Activated B cell treated with CpG ODN at 0.5 μM for 24 hours (primary cell): ENCODE results near the gene ADGRB2. TPM values are rescaled to one million over a fixed set of nuclear protein-coding genes. Genes with fewer than 3 reads are reported as not detected.

ENCODE experiments used
- ATAC-seq: fragments of 200-7000 bp; cut with Tn5 transposase; one replicate; pipeline ENCODE4 v1.10.0; 2021; ENCODE audit warnings: low read depth, mild to moderate bottlenecking, moderate library complexity
- CTCF ChIA-PET: fragments of 350-600 bp; sonication (Branson Sonifier 250); formaldehyde crosslinking; loops from one replicate; lab custom pipeline; 2021; ENCODE audit warnings: antibody characterized with exemption; lab: Charles Lee
- POLR2A ChIA-PET: fragments of 350-600 bp; sonication (Branson Sonifier 250); formaldehyde crosslinking; loops from one replicate; lab custom pipeline; 2021; ENCODE audit warnings: antibody characterized with exemption; lab: Charles Lee
- DNase-seq: peaks from one replicate; pipeline ENCODE4 v3.0.0; 2022
- H3K27ac Mint-ChIP-seq: one replicate; pipeline ENCODE4 v1.8.0; 2020; ENCODE audit warnings: mixed read lengths
- H3K27me3 Mint-ChIP-seq: one replicate; pipeline ENCODE4 v1.8.0; 2021; ENCODE audit warnings: mixed read lengths
- H3K36me3 Mint-ChIP-seq: one replicate; pipeline ENCODE4 v1.8.0; 2021; ENCODE audit warnings: low read depth, mixed read lengths
- H3K4me1 Mint-ChIP-seq: one replicate; pipeline ENCODE4 v1.8.0; 2021; ENCODE audit warnings: mixed read lengths
- H3K4me3 Mint-ChIP-seq: one replicate; pipeline ENCODE4 v1.8.0; 2020; ENCODE audit warnings: mild to moderate bottlenecking, mixed read lengths
- H3K9me3 Mint-ChIP-seq: one replicate; pipeline ENCODE4 v1.8.0; 2020; ENCODE audit warnings: mixed read lengths
- CTCF ChIP-seq: fragments of 200-600 bp; IDR thresholded peaks from one replicate; pipeline ENCODE4 v1.8.0; 2022; ENCODE audit warnings: antibody characterized with exemption, mild to moderate bottlenecking
- intact Hi-C: fragments of 100-400 bp; cut with micrococcal nuclease; formaldehyde crosslinking; loops from one replicate; pipeline ENCODE4 v1.15.1; 2024
- total RNA-seq: library from RNA; stranded (reverse); gene quantifications from 2 replicates; pipeline ENCODE4 v1.2.3, GENCODE V29; 2022

Gene ADGRB2
- total RNA-seq, 1 donor from 2014 or later: 6.3 TPM

DNA sequence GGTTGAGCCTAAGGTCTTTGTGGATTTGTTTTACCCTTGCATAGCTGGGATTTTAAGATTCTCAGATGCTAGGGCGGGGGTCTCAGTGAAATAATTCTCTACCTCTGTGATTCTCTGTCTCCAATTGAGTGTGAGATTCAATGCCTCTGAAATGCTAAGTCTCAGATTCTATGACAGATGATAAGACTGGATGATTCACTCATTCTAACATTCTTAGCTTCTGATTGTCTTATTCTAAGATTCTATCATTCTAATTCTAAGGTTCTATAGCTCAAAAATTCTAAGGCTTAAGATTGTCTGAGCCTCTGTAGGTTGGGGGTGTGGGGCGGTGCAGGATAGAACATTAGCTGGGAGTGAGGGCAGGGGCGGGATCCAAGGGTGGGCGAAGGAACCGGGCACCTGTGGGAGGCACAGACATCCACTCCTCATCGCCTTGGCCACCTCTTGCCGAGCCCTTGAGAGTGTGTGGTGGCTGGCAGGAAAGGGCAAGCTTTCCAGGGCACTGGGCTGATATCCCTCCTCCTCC, 29.5 kb downstream of the ADGRB2 start:
- ATAC-seq (no peak), DNase-seq (no peak)
- ChIA-PET CTCF (interaction anchor here (1.4 kb wide), 1 partner anchor 55 kb away, joined by 4 read pairs; no protein-coding TSS in a partner anchor), POLR2A (interaction anchor here (0.6 kb wide), 3 partner anchors 131 to 786 kb away, joined by 3 to 8 read pairs (median 4); no protein-coding TSS in a partner anchor)
- Mint-ChIP-seq H3K4me1 (peaks cover 11% of the 10 kb centered on the region), H3K27me3 (no peaks in the 10 kb centered on the region), H3K36me3 (no peaks in the 10 kb centered on the region), H3K27ac (no peak overlapping the region), H3K9me3 (no peaks in the 10 kb centered on the region), H3K4me3 (no peak overlapping the region)
- no peak for TF ChIP-seq CTCF
- intact Hi-C loops: no loop called here

GRCh38 chr1:31733389-31734219, 30.5 kb downstream of the ADGRB2 start:
- intact Hi-C loops: no loop called here
- H3K27ac Mint-ChIP-seq: no peak overlapping the region
- peaks cover 4% of the 10 kb centered on the region for H3K27me3 Mint-ChIP-seq
- DNase-seq (no peak), ATAC-seq (no peak)
- no peak for TF ChIP-seq CTCF
- H3K4me3 Mint-ChIP-seq: no peak overlapping the region
- ChIA-PET CTCF (interaction anchor here (1.4 kb wide), 1 partner anchor 56 kb away, joined by 4 read pairs; no protein-coding TSS in a partner anchor), POLR2A (no interaction called here)
- peaks cover under 1% of the 10 kb centered on the region for H3K4me1 Mint-ChIP-seq
- no peaks in the 10 kb centered on the region for H3K9me3 Mint-ChIP-seq
- no peaks in the 10 kb centered on the region for H3K36me3 Mint-ChIP-seq

DNA sequence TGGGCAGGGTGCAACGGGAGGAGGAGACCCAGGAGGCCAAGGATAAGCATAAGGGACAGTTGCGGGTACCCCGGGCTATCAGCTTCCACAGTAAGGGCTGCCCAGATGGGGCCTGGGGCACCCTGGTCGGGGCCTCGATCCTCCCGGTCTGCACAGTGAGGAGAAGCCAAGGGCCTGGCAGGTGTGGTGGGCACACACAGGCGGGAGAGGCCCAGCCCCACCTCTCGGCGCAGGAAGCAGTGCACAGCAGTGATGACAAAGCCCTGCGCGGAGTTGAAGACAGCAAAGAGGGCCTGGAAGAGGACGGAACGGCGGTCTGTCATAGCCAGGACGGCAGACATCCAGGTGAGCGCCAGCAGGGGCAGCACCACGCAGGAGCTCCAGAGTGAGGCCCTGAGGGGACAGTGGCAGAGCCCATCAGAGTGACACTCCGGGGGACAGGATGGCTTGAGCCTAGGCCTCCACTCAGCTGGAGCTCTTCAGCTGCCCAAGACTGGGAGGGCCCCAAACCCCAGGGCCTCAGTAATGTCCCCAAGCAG, 31.3 kb downstream of the ADGRB2 start:
- H3K9me3 Mint-ChIP-seq: no peaks in the 10 kb centered on the region
- TF ChIP-seq CTCF: no peak
- POLR2A ChIA-PET: no interaction called here
- CTCF ChIA-PET: no interaction called here
- ATAC-seq: no peak
- H3K27ac Mint-ChIP-seq: no peak overlapping the region
- H3K4me3 Mint-ChIP-seq: no peak overlapping the region
- no peak for DNase-seq
- intact Hi-C loops: no loop called here
- H3K4me1 Mint-ChIP-seq: no peaks in the 10 kb centered on the region
- H3K36me3 Mint-ChIP-seq: no peaks in the 10 kb centered on the region
- peaks cover 4% of the 10 kb centered on the region for H3K27me3 Mint-ChIP-seq

DNA sequence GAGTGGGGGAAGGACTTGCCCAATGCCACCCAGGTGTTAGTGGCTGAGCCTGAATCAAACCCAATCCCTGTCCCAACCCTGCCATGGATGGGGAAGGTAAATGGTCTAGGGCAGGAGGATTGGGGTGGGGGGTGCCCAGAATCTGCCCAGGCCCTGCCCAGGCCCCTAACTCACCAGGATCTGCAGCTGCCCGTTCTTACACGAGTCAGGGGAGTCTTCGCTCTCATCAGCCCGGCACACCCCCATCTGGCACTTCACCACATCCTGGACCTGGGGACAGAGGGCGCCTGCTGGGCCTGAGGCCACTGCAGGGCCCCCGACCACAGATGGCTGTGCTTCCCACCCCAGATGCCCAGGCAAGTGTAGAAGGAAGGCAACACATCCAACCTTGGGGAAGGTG, 31.8 kb downstream of the ADGRB2 start:
- TF ChIP-seq CTCF: no peak
- Mint-ChIP-seq H3K27ac (no peak overlapping the region), H3K4me1 (no peaks in the 10 kb centered on the region), H3K27me3 (peaks cover 4% of the 10 kb centered on the region), H3K36me3 (no peaks in the 10 kb centered on the region), H3K9me3 (no peaks in the 10 kb centered on the region), H3K4me3 (no peak overlapping the region)
- CTCF ChIA-PET: no interaction called here
- intact Hi-C loops: no loop called here
- POLR2A ChIA-PET: no interaction called here
- no peak for ATAC-seq
- no peak for DNase-seq

DNA sequence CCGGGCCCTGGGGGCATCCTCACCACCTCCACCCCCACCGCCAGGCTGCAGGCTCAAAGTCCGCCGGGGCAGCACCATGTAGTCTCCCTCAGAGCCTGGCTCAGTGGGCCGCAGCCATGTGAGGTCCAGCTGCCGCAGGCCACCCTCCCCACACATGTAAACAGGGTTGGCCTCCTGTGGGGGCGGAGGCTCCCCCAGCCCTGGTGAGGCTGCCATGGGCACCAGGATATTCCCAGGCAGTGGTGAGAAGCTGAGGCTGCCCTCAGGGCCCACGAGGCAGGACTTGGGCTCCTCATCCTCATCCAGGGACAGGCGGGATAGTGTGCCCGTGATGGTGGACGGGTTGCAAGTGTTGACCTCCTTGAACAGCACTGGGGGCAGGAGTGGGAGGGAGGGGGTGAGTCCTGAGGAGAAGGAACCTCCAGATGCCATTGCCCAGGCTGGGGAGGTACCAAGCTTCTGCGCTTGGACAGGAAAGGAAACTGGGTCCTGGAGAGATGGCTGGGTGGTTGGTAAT, 33.0 kb downstream of the ADGRB2 start:
- ChIA-PET CTCF (no interaction called here), POLR2A (no interaction called here)
- H3K27ac Mint-ChIP-seq: no peak overlapping the region
- no peaks in the 10 kb centered on the region for H3K9me3 Mint-ChIP-seq
- no peak for ATAC-seq
- TF ChIP-seq CTCF: no peak
- no peaks in the 10 kb centered on the region for H3K36me3 Mint-ChIP-seq
- H3K4me1 Mint-ChIP-seq: no peaks in the 10 kb centered on the region
- intact Hi-C loops: no loop called here
- DNase-seq: no peak
- H3K4me3 Mint-ChIP-seq: no peak overlapping the region
- H3K27me3 Mint-ChIP-seq: peaks cover 4% of the 10 kb centered on the region
